ENCODE results near the gene TRAFD1. TPM values are rescaled to one million over a fixed set of nuclear protein-coding genes. Genes with fewer than 3 reads are reported as not detected.

TRAFD1 gene
- total and polyA plus RNA-seq, 3 donors from 2014 or later = 46.6 to 77.3 (median 53.6) TPM

GRCh38 chr12:112199136-112199535 lies 73.8 kb downstream of the TRAFD1 start:
- Histone ChIP-seq H3K27ac (no peak overlapping the region), H3K36me3 (ENCODE audit: low read depth, missing control alignments) (no peaks in the 10 kb centered on the region), H3K9me3 (no peaks in the 10 kb centered on the region), H3K4me3 (no peak overlapping the region), H3K4me1 (no peaks in the 10 kb centered on the region), H3K27me3 (no peaks in the 10 kb centered on the region)
- WGBS, 2 donors = 77 to 81% methylated on average over 4 of the region's 4 CpGs
- intact Hi-C loops (cut with DNase I; ENCODE audit: low total_unique reads) = no loop called here
- no peak for TF ChIP-seq POLR2A (IDR thresholded peaks at IDR 0.05)
- TF ChIP-seq, protein P1, sequence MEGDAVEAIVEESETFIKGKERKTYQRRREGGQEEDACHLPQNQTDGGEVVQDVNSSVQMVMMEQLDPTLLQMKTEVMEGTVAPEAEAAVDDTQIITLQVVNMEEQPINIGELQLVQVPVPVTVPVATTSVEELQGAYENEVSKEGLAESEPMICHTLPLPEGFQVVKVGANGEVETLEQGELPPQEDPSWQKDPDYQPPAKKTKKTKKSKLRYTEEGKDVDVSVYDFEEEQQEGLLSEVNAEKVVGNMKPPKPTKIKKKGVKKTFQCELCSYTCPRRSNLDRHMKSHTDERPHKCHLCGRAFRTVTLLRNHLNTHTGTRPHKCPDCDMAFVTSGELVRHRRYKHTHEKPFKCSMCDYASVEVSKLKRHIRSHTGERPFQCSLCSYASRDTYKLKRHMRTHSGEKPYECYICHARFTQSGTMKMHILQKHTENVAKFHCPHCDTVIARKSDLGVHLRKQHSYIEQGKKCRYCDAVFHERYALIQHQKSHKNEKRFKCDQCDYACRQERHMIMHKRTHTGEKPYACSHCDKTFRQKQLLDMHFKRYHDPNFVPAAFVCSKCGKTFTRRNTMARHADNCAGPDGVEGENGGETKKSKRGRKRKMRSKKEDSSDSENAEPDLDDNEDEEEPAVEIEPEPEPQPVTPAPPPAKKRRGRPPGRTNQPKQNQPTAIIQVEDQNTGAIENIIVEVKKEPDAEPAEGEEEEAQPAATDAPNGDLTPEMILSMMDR (IDR thresholded peaks at IDR 0.05) = no peak
- DNase-seq = no peak

Small RNAs within 50 kb of the gene (microRNA-seq; reads per million reads assigned to microRNA genes)
- gene MIR6861 (ENCODE audit: borderline number of aligned reads in 2 of 2, borderline replicate concordance in 1 of 2) = 0 reads per million in 2 donors

Small RNAs within 50 kb of the gene (small RNA-seq; reads per million reads assigned to genes)
- 0 reads per million in 2 donors for gene RF00019

Other genes with a start within 250 kb of the TRAFD1 start
- gene TMEM116, start 112.4 kb upstream of the TRAFD1 start, total RNA-seq = 10 to 100 TPM; 38.5 to 48.0 TPM
- gene TMEM116, start 112.4 kb upstream of the TRAFD1 start, polyA plus RNA-seq (ENCODE audit: insufficient read depth, low read depth, low replicate concordance) = 106 TPM
- gene ERP29, start 112.1 kb upstream of the TRAFD1 start, total RNA-seq = 10 to 100 TPM; 76.5 to 85.1 TPM
- gene ERP29, start 112.1 kb upstream of the TRAFD1 start, polyA plus RNA-seq (ENCODE audit: insufficient read depth, low read depth, low replicate concordance) = 129 TPM
- 10 to 100 TPM; 28.2 to 31.8 TPM for gene NAA25, start 16.8 kb upstream of the TRAFD1 start, total RNA-seq
- gene NAA25, start 16.8 kb upstream of the TRAFD1 start, polyA plus RNA-seq (ENCODE audit: insufficient read depth, low read depth, low replicate concordance) = 15.2 TPM